ENCODE measurements around the gene IL27RA.

DNA sequence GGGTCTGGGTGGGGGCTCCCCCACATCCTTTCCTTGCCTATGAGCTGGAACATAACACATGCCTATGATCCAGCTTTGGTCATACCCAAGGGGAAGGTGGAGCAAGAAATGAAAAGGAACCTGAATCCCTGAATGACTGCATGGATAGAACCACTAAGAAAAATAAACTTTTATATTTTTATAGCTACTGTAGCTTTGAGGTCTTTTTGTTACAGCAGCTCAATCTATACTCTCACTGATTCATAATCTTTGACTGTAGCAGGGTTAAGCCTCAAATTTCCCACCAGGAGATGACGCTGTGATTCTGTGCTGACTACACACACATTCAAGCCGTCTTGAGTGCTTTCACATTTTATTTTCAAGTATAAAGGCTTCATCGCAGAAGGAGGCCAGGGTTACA is 21.5 kb downstream of the IL27RA start:
- no peak for TF ChIP-seq CTCF (IDR thresholded peaks at IDR 0.05)
- no peak for TF ChIP-seq POLR2AphosphoS5 (IDR thresholded peaks at IDR 0.05; ENCODE audit: low read depth, low read length)
- TF ChIP-seq, protein P1, sequence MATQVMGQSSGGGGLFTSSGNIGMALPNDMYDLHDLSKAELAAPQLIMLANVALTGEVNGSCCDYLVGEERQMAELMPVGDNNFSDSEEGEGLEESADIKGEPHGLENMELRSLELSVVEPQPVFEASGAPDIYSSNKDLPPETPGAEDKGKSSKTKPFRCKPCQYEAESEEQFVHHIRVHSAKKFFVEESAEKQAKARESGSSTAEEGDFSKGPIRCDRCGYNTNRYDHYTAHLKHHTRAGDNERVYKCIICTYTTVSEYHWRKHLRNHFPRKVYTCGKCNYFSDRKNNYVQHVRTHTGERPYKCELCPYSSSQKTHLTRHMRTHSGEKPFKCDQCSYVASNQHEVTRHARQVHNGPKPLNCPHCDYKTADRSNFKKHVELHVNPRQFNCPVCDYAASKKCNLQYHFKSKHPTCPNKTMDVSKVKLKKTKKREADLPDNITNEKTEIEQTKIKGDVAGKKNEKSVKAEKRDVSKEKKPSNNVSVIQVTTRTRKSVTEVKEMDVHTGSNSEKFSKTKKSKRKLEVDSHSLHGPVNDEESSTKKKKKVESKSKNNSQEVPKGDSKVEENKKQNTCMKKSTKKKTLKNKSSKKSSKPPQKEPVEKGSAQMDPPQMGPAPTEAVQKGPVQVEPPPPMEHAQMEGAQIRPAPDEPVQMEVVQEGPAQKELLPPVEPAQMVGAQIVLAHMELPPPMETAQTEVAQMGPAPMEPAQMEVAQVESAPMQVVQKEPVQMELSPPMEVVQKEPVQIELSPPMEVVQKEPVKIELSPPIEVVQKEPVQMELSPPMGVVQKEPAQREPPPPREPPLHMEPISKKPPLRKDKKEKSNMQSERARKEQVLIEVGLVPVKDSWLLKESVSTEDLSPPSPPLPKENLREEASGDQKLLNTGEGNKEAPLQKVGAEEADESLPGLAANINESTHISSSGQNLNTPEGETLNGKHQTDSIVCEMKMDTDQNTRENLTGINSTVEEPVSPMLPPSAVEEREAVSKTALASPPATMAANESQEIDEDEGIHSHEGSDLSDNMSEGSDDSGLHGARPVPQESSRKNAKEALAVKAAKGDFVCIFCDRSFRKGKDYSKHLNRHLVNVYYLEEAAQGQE (IDR thresholded peaks at IDR 0.05; ENCODE audit: insufficient read depth in 1 of 2, low read depth in 2 of 2, low read length in 1 of 2) = no peak

All from Panc1 (cell line).